HepG2 (cell line): ENCODE measurements around the gene RAB39A. TPM values are rescaled to one million over a fixed set of nuclear protein-coding genes. Genes with fewer than 3 reads are reported as not detected.
A peak's percentile ranks its signal among the peaks of the same experiment; 100 is the strongest.

ENCODE experiments used
- ARHGAP35 ChIP-seq: sonication (generic); formaldehyde crosslinking; IDR thresholded peaks from 2 replicates; pipeline ENCODE4 v1.9.0; 2022; ENCODE audit warnings: mild to moderate bottlenecking, inconsistent platforms, moderate library complexity, missing genetic modification reagents, borderline replicate concordance
- CSRNP1 ChIP-seq: sonication (generic); formaldehyde crosslinking; IDR thresholded peaks from 2 replicates; pipeline ENCODE4 v1.8.1; 2023; ENCODE audit warnings: mild to moderate bottlenecking, missing genetic modification reagents
- DBP ChIP-seq: sonication (generic); formaldehyde crosslinking; IDR thresholded peaks from 2 replicates; pipeline ENCODE4 v1.4.0; 2020; ENCODE audit warnings: missing genetic modification reagents; ENCODE audit errors: not compliant biosample characterization
- DPF2 ChIP-seq: sonication (generic); formaldehyde crosslinking; IDR thresholded peaks from 2 replicates; pipeline ENCODE4 v1.4.0; 2020; ENCODE audit warnings: mild to moderate bottlenecking, low read depth, missing genetic modification reagents, borderline replicate concordance
- ETS1 ChIP-seq: sonication (generic); formaldehyde crosslinking; IDR thresholded peaks from 2 replicates; pipeline ENCODE4 v1.4.0; 2020; ENCODE audit warnings: missing genetic modification reagents
- GZF1 ChIP-seq: sonication (generic); formaldehyde crosslinking; IDR thresholded peaks from 2 replicates; pipeline ENCODE4 v1.5.1; 2020; ENCODE audit warnings: mild to moderate bottlenecking, missing genetic modification reagents
- NFAT5 ChIP-seq: sonication (generic); formaldehyde crosslinking; IDR thresholded peaks from 2 replicates; pipeline ENCODE4 v1.4.0; 2020; ENCODE audit warnings: missing genetic modification reagents
- NFYC ChIP-seq: IDR thresholded peaks from 2 replicates; pipeline ENCODE4 v1.6.1; 2016; ENCODE audit warnings: missing genetic modification reagents, missing compliant biosample characterization
- SOX13 ChIP-seq, 3 experiments: fragments of 450-650 bp in 1 of 3; sonication (generic) in 1 of 3; formaldehyde crosslinking in 1 of 3; IDR thresholded peaks in 2 of 3; conservative IDR thresholded peaks in 1 of 3; 2 replicates each; pipeline versions ENCODE4 v1.5.0 to v1.6.1; 2016 to 2020; ENCODE audit warnings: antibody characterized with exemption in 1 of 3, mild to moderate bottlenecking in 1 of 3, missing compliant biosample characterization in 1 of 3, missing genetic modification reagents in 1 of 3, moderate library complexity in 1 of 3
- ZNF557 ChIP-seq: sonication (generic); formaldehyde crosslinking; IDR thresholded peaks from 2 replicates; pipeline ENCODE4 v1.4.0; 2020; ENCODE audit warnings: missing genetic modification reagents
- ZNF652 ChIP-seq: IDR thresholded peaks from 2 replicates; pipeline ENCODE4 v1.6.1; 2016; ENCODE audit warnings: low read depth, borderline replicate concordance
- ZNF773 ChIP-seq: sonication (generic); formaldehyde crosslinking; IDR thresholded peaks from 2 replicates; pipeline ENCODE4 v1.4.0; 2020; ENCODE audit warnings: missing genetic modification reagents, borderline replicate concordance
- ZNF775 ChIP-seq: sonication (generic); formaldehyde crosslinking; IDR thresholded peaks from 2 replicates; pipeline ENCODE4 v1.4.0; 2020; ENCODE audit warnings: missing genetic modification reagents, mild to moderate bottlenecking, moderate library complexity, borderline replicate concordance
- ZUFSP ChIP-seq: sonication (generic); formaldehyde crosslinking; IDR thresholded peaks from 2 replicates; pipeline ENCODE4 v1.9.0; 2021; ENCODE audit warnings: missing genetic modification reagents, mild to moderate bottlenecking, borderline replicate concordance
- ZZZ3 ChIP-seq: sonication (generic); formaldehyde crosslinking; IDR thresholded peaks from 2 replicates; pipeline ENCODE4 v1.4.0; 2020; ENCODE audit warnings: missing genetic modification reagents, mild to moderate bottlenecking, borderline replicate concordance
- polyA plus RNA-seq, 8 experiments: library from polyadenylated mRNA; depleted of rRNA in 3 of 8; stranded (reverse) in 7 of 8; unstranded in 1 of 8; fragments of >200 nt; fragmentation: Illumina TruSeq in 4 of 8; extraction: Trizol in 4 of 8; gene quantifications; 2 replicates each; pipeline versions ENCODE4 v1.2.1 to v1.2.3, GENCODE V29; 2011 to 2016; ENCODE audit warnings: low read depth in 4 of 8, missing spikeins in 1 of 8, mixed read lengths in 1 of 8; ENCODE audit not compliant: insufficient read depth in 1 of 8
- total RNA-seq, 5 experiments: library from RNA; depleted of rRNA; stranded (reverse); fragments of >200 nt; fragmentation: Illumina TruSeq; extraction: Trizol; gene quantifications; 2 replicates each; pipeline ENCODE4 v1.2.3, GENCODE V29; 2016; ENCODE audit warnings: low read depth in 1 of 5

RAB39A gene
- total and polyA plus RNA-seq, 2 of the 13 experiments (the other 11 are each of a cell fraction or from before 2014, with no cell fraction given), result not detected

- no peak for TF ChIP-seq NFAT5 (CRISPR knock-in tag)
- peak; percentile 64; the same call in 1 of the 2 replicates for TF ChIP-seq ARHGAP35
- no peak for TF ChIP-seq ZNF652 (CRISPR knock-in tag)
- TF ChIP-seq NFYC (CRISPR knock-in tag), result no peak
- TF ChIP-seq DPF2 (CRISPR knock-in tag), result no peak
- no peak; the same call in 1 of the 2 replicates for TF ChIP-seq ZUFSP (CRISPR knock-in tag)
- no peak for TF ChIP-seq GZF1
- 0 out of 2 replicates have a peak, but pooled peaks have one; percentile 7 for TF ChIP-seq SOX13 (IDR thresholded peaks at IDR 0.05)
- 0 out of 4 replicates have a peak, but pooled peaks of 1 of the 2 experiments have one; percentile 32 for TF ChIP-seq SOX13 (CRISPR knock-in tag; conservative IDR thresholded peaks at IDR 0.05 in 1 of 2, IDR thresholded peaks at IDR 0.05 in 1 of 2)
- no peak for TF ChIP-seq ZNF773 (CRISPR knock-in tag)
- no peak for TF ChIP-seq ZNF557 (CRISPR knock-in tag)
- TF ChIP-seq ZZZ3 (CRISPR knock-in tag), result peak; percentile 22; the same call in 1 of the 2 replicates
- TF ChIP-seq ZNF775 (CRISPR knock-in tag), result 0 out of 2 replicates have a peak, but pooled peaks have one; percentile 72
- TF ChIP-seq CSRNP1 (CRISPR knock-in tag), result peak; percentile 77; the same call in 1 of the 2 replicates
- no peak for TF ChIP-seq ETS1 (CRISPR knock-in tag)
- no peak for TF ChIP-seq DBP (CRISPR knock-in tag)
Measured at GRCh38 chr11:108008656-108009496, 80.6 kb downstream of the RAB39A start, which contains the start of gene CUL5 (continued).
